Duodenal mucosa (tissue), 2 donors: Measurements from ENCODE around the gene CADPS2.
A peak's percentile ranks its signal among the peaks of the same experiment; 100 is the strongest.

Source experiments
- H3K27ac ChIP-seq: one replicate; pipeline ENCODE4 v1.7.0; 2013; ENCODE audit warnings: low read depth, low read length
- H3K27me3 ChIP-seq, 2 donors: one replicate each; pipeline ENCODE4 v1.7.0; 2013; ENCODE audit warnings: low read length in 2 of 2, control low read depth in 1 of 2; ENCODE audit not compliant: insufficient read depth in 2 of 2, control insufficient read depth in 1 of 2
- H3K36me3 ChIP-seq, 2 donors: one replicate each; pipeline ENCODE4 v1.7.0; 2013; ENCODE audit warnings: low read length in 2 of 2, control low read depth in 1 of 2; ENCODE audit not compliant: insufficient read depth in 2 of 2, control insufficient read depth in 1 of 2
- H3K4me1 ChIP-seq, 2 donors: one replicate each; pipeline ENCODE4 v1.7.0; 2013; ENCODE audit warnings: low read length in 2 of 2, control low read depth in 1 of 2; ENCODE audit not compliant: insufficient read depth in 2 of 2, control insufficient read depth in 1 of 2
- H3K4me3 ChIP-seq, 2 donors: one replicate each; pipeline ENCODE4 v1.7.0; 2013; ENCODE audit warnings: low read length in 2 of 2, low read depth in 1 of 2
- H3K9ac ChIP-seq, 2 donors: one replicate each; pipeline ENCODE4 v1.7.0; 2013; ENCODE audit warnings: low read length in 2 of 2, low read depth in 1 of 2
- H3K9me3 ChIP-seq, 2 donors: one replicate each; pipeline ENCODE4 v1.7.0; 2013; ENCODE audit warnings: low read length in 2 of 2, control low read depth in 1 of 2; ENCODE audit not compliant: control insufficient read depth in 1 of 2

Gene CADPS2

GRCh38 chr7:122887848-122888247 lies 1.6 kb upstream of the CADPS2 start:
- peak overlapping the region in 1 of 2 donors; percentile 77 for H3K4me3 ChIP-seq
- peaks cover 0 to 13% of the 10 kb centered on the region in 2 donors for H3K27me3 ChIP-seq
- no peak overlapping the region for H3K9ac ChIP-seq
- H3K4me1 ChIP-seq = peaks cover 5 to 13% of the 10 kb centered on the region in 2 donors
- H3K27ac ChIP-seq = no peak overlapping the region
- no peaks in the 10 kb centered on the region for H3K9me3 ChIP-seq
- H3K36me3 ChIP-seq = no peaks in the 10 kb centered on the region

GRCh38 chr7:122887198-122887597 lies 938 bp upstream of the CADPS2 start:
- Histone ChIP-seq H3K9me3 (no peaks in the 10 kb centered on the region), H3K27ac (no peak overlapping the region), H3K27me3 (peaks cover 0 to 13% of the 10 kb centered on the region in 2 donors), H3K9ac (peak overlapping the region; percentile 43 to 47), H3K36me3 (no peaks in the 10 kb centered on the region), H3K4me1 (peaks cover 5 to 13% of the 10 kb centered on the region in 2 donors), H3K4me3 (peak overlapping the region; percentile 77 to 88)

- Histone ChIP-seq H3K9me3 (no peaks in the 10 kb centered on the region), H3K27ac (peak overlapping the region; percentile 87), H3K4me3 (peak overlapping the region; percentile 77 to 88), H3K36me3 (no peaks in the 10 kb centered on the region), H3K9ac (peak overlapping the region; percentile 73 to 87), H3K4me1 (peaks cover 5 to 13% of the 10 kb centered on the region in 2 donors), H3K27me3 (peaks cover 0 to 13% of the 10 kb centered on the region in 2 donors)
These were observed 490 bp downstream of the CADPS2 start for GRCh38 chr7:122885583-122886356.

GRCh38 chr7:122884186-122884585 lies 2.1 kb downstream of the CADPS2 start:
- H3K27ac ChIP-seq = no peak overlapping the region
- no peak overlapping the region for H3K4me3 ChIP-seq

GRCh38 chr7:122883049-122883680 lies 3.1 kb downstream of the CADPS2 start:
- Histone ChIP-seq H3K4me3 (no peak overlapping the region), H3K4me1 (peaks cover 5 to 13% of the 10 kb centered on the region in 2 donors), H3K9ac (no peak overlapping the region)

More at GRCh38 chr7:122884186-122884585, 2.1 kb downstream of the CADPS2 start:
- H3K9me3 ChIP-seq = no peaks in the 10 kb centered on the region
- peaks cover 5 to 13% of the 10 kb centered on the region in 2 donors for H3K4me1 ChIP-seq
- peaks cover 0 to 13% of the 10 kb centered on the region in 2 donors for H3K27me3 ChIP-seq
- H3K36me3 ChIP-seq = no peaks in the 10 kb centered on the region
- no peak overlapping the region for H3K9ac ChIP-seq

GRCh38 chr7:122881324-122881723 lies 4.9 kb downstream of the CADPS2 start:
- no peak overlapping the region for H3K27ac ChIP-seq
- H3K4me3 ChIP-seq = no peak overlapping the region

More at GRCh38 chr7:122883049-122883680, 3.1 kb downstream of the CADPS2 start:
- Histone ChIP-seq H3K27ac (no peak overlapping the region), H3K9me3 (no peaks in the 10 kb centered on the region), H3K27me3 (peaks cover 0 to 13% of the 10 kb centered on the region in 2 donors), H3K36me3 (no peaks in the 10 kb centered on the region)

GRCh38 chr7:122869260-122869659 lies 17.0 kb downstream of the CADPS2 start:
- Histone ChIP-seq H3K4me3 (no peak overlapping the region), H3K9me3 (peaks cover 0 to 10% of the 10 kb centered on the region in 2 donors), H3K27ac (no peak overlapping the region), H3K4me1 (no peaks in the 10 kb centered on the region), H3K27me3 (no peaks in the 10 kb centered on the region), H3K9ac (no peak overlapping the region), H3K36me3 (no peaks in the 10 kb centered on the region)

More at GRCh38 chr7:122881324-122881723, 4.9 kb downstream of the CADPS2 start:
- no peaks in the 10 kb centered on the region for H3K27me3 ChIP-seq
- peaks cover 0 to 3% of the 10 kb centered on the region in 2 donors for H3K4me1 ChIP-seq
- no peaks in the 10 kb centered on the region for H3K36me3 ChIP-seq
- peak overlapping the region in 1 of 2 donors; percentile 11 for H3K9ac ChIP-seq
- H3K9me3 ChIP-seq = no peaks in the 10 kb centered on the region

- no peaks in the 10 kb centered on the region for H3K36me3 ChIP-seq
- no peak overlapping the region for H3K4me3 ChIP-seq
- H3K9me3 ChIP-seq = peaks cover 0 to 10% of the 10 kb centered on the region in 2 donors
- H3K27me3 ChIP-seq = no peaks in the 10 kb centered on the region
- H3K4me1 ChIP-seq = no peaks in the 10 kb centered on the region
- no peak overlapping the region for H3K27ac ChIP-seq
- H3K9ac ChIP-seq = no peak overlapping the region
These were observed 18.7 kb downstream of the CADPS2 start for GRCh38 chr7:122867471-122867980.

GRCh38 chr7:122864838-122865237 lies 21.4 kb downstream of the CADPS2 start:
- Histone ChIP-seq H3K4me3 (no peak overlapping the region), H3K4me1 (no peaks in the 10 kb centered on the region), H3K36me3 (no peaks in the 10 kb centered on the region), H3K9ac (no peak overlapping the region), H3K27me3 (no peaks in the 10 kb centered on the region), H3K27ac (no peak overlapping the region), H3K9me3 (peaks cover 0 to 10% of the 10 kb centered on the region in 2 donors)

GRCh38 chr7:122864016-122864415 lies 22.2 kb downstream of the CADPS2 start:
- no peak overlapping the region for H3K4me3 ChIP-seq
- H3K4me1 ChIP-seq = no peaks in the 10 kb centered on the region
- H3K27me3 ChIP-seq = no peaks in the 10 kb centered on the region
- no peaks in the 10 kb centered on the region for H3K36me3 ChIP-seq
- no peak overlapping the region for H3K27ac ChIP-seq
- no peak overlapping the region for H3K9ac ChIP-seq
- H3K9me3 ChIP-seq = peaks cover 0 to 5% of the 10 kb centered on the region in 2 donors
